Peyer's patch (tissue), 4 donors: ENCODE data around the gene EHD4. TPM values are rescaled to one million over a fixed set of nuclear protein-coding genes. Genes with fewer than 3 reads are reported as not detected.

Source experiments
- DNase-seq, 3 donors: peaks; one replicate each; pipeline ENCODE4 v3.0.0-alpha.2; 2017 to 2019
- H3K27ac ChIP-seq, 4 donors: fragments of 200-600 bp; sonication (generic); one replicate each; pipeline ENCODE4 v1.5.1; 2016 to 2019
- H3K27me3 ChIP-seq, 2 donors: fragments of 200-600 bp; sonication (generic); one replicate each; pipeline ENCODE4 v1.5.1; 2019
- H3K36me3 ChIP-seq, 3 donors: fragments of 200-600 bp; sonication (generic); one replicate each; pipeline ENCODE4 v1.5.1; 2016 to 2019
- H3K4me1 ChIP-seq, 4 donors: fragments of 200-600 bp; sonication (generic); one replicate each; pipeline ENCODE4 v1.5.1; 2016 to 2019
- H3K4me3 ChIP-seq, 4 donors: fragments of 200-600 bp; sonication (generic); 1 replicate in 3 of 4; 2 replicates in 1 of 4; pipeline ENCODE4 v1.5.1; 2016 to 2019; ENCODE audit warnings: mild to moderate bottlenecking in 1 of 4
- H3K9me3 ChIP-seq, 4 donors: fragments of 200-600 bp; sonication (generic); one replicate each; pipeline ENCODE4 v1.5.1; 2016 to 2019; ENCODE audit warnings: mild to moderate bottlenecking in 1 of 4
- POLR2A ChIP-seq, 2 donors: fragments of 450-650 bp; IDR thresholded peaks; one replicate each; pipeline ENCODE4 v1.5.1; 2017; ENCODE audit warnings: antibody characterized with exemption in 2 of 2, mild to moderate bottlenecking in 2 of 2, moderate library complexity in 2 of 2
- total RNA-seq, 4 donors: library from RNA; depleted of rRNA; stranded (reverse); fragments of >200 nt; gene quantifications; one replicate each; pipeline ENCODE4 v1.1.0, GENCODE V29; 2016
- TF ChIP-seq, protein P1 (sequence below), 6 experiments: fragments of 450-650 bp in 4 of 6; fragments of 200-600 bp in 2 of 6; sonication (generic) in 1 of 6; IDR thresholded peaks; one replicate each; pipeline ENCODE4 v1.5.1; 2017 to 2019; ENCODE audit warnings: antibody characterized with exemption in 6 of 6, mild to moderate bottlenecking in 3 of 6, moderate library complexity in 1 of 6

EHD4 gene
- total RNA-seq, 4 donors from 2014 or later: 23.1 to 53.9 (median 34.9) TPM

DNA sequence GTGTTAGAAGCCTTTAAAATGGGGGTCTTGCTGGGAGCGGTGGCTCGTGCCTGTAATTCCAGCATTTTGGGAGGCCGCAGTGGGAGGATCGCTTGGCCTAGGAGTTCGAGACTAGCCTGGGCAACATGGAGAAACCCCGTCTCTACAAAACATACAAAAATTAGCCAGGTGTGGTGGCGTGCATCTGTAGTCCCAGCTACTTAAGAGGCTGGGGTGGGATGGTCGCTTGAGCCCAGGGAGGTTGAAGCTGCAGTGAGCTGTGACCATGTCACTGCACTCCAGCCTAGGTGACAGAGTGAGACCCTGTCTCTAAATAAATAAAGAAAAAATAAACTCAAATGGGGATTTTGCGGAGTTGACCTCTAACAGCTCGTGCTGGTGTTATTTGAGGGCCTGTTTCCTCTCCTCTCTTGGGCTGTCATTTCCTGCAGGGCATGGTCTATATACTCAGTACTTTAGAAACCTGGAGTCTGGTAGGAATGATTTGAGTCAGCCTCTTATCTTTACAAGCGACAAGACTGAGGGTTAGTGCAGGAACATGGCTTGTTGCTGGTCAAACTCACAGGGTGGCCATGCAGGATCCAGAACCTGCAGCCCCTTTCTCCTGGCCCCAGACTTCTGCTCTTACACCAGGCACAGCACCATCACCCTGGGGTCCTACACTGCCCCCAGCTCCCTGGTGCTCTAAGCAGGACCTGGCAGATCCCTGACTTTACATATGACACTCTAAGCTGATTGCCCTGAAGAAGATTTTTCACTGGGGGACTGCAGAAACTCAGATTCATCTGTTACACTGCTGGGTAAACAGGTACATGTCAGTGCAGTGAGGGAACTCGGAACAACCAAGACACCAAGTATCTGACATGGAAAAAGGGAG lies 15.1 kb downstream of the EHD4 start:
- H3K36me3 ChIP-seq: peaks cover 0 to 13% (median 0%) of the 10 kb centered on the region in 3 donors
- peak overlapping the region in 2 of 4 donors; percentile 31 to 55 for H3K27ac ChIP-seq
- DNase-seq: no peak
- H3K4me1 ChIP-seq: no peaks in the 10 kb centered on the region
- no peak overlapping the region for H3K4me3 ChIP-seq
- H3K9me3 ChIP-seq: no peaks in the 10 kb centered on the region
- TF ChIP-seq, protein P1, sequence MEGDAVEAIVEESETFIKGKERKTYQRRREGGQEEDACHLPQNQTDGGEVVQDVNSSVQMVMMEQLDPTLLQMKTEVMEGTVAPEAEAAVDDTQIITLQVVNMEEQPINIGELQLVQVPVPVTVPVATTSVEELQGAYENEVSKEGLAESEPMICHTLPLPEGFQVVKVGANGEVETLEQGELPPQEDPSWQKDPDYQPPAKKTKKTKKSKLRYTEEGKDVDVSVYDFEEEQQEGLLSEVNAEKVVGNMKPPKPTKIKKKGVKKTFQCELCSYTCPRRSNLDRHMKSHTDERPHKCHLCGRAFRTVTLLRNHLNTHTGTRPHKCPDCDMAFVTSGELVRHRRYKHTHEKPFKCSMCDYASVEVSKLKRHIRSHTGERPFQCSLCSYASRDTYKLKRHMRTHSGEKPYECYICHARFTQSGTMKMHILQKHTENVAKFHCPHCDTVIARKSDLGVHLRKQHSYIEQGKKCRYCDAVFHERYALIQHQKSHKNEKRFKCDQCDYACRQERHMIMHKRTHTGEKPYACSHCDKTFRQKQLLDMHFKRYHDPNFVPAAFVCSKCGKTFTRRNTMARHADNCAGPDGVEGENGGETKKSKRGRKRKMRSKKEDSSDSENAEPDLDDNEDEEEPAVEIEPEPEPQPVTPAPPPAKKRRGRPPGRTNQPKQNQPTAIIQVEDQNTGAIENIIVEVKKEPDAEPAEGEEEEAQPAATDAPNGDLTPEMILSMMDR (IDR thresholded peaks at IDR 0.05): no peak
- no peak for TF ChIP-seq POLR2A (IDR thresholded peaks at IDR 0.05)
- H3K27me3 ChIP-seq: no peaks in the 10 kb centered on the region

DNA sequence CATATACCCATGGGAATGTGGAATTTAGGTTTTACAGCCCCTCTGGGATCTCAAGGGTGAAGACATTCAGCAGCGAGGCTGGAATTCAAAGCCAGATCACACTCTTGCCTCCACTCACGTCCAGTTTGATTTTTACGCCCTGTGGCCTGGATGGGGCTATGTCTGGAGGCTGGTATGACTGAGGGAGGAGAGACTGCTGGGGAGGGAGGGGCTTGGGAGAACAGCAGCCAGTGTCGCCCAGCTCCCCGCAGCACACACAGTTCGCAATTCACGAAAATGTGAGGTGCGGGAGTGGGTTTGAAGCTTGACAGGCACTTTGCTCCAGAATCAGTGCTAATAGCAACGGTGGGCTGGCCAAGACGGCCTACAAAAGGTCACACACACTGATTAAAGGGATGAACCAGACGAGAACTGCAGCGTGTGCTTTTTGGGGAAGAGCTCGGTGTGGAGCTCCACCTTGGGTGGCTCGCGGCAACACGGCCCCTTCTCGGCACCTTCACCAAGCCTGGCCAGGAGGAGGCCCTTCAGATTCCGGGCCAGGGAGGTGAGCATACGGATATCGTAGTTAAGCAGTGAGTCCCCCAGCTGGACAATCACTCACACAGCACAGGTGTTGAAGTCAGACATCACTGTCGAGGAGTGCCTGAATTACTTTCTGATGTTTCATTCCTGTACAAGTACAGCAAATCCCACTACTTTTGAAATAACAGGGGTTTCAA lies 16.4 kb downstream of the EHD4 start:
- no peak for DNase-seq
- peaks cover 0 to 6% (median 0%) of the 10 kb centered on the region in 4 donors for H3K4me1 ChIP-seq
- H3K36me3 ChIP-seq: peaks cover 0 to 21% (median 0%) of the 10 kb centered on the region in 3 donors
- no peak overlapping the region for H3K4me3 ChIP-seq
- H3K27ac ChIP-seq: peak overlapping the region in 1 of 4 donors; percentile 1
- no peaks in the 10 kb centered on the region for H3K9me3 ChIP-seq
- TF ChIP-seq, protein P1 (IDR thresholded peaks at IDR 0.05): no peak
- TF ChIP-seq POLR2A (IDR thresholded peaks at IDR 0.05): no peak
- H3K27me3 ChIP-seq: no peaks in the 10 kb centered on the region

DNA sequence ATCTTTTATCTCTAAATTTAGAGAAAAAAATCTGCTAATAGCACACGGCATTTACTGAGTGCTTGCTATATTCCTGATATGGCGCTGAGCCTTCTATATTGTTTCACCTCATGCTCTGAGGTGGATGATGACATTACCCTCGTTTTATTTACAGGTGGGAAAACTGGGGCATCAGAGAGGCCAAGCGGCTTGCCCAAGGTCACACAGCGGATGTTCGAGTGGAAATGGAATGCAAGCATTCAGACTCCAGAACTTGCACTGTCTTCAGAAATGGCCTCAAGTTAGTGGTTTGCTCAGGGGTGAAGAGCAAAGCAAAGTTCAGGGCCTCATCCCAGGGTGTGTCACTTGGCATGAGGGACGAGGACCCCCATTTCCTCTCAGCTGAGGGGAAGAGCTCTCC lies 17.3 kb downstream of the EHD4 start:
- no peak for DNase-seq
- Histone ChIP-seq H3K27ac (no peak overlapping the region), H3K4me1 (peaks cover 0 to 15% (median 0%) of the 10 kb centered on the region in 4 donors), H3K36me3 (peaks cover 0 to 21% (median 0%) of the 10 kb centered on the region in 3 donors), H3K9me3 (no peaks in the 10 kb centered on the region), H3K27me3 (no peaks in the 10 kb centered on the region), H3K4me3 (no peak overlapping the region)
- TF ChIP-seq, protein P1 (IDR thresholded peaks at IDR 0.05): no peak
- no peak for TF ChIP-seq POLR2A (IDR thresholded peaks at IDR 0.05)

DNA sequence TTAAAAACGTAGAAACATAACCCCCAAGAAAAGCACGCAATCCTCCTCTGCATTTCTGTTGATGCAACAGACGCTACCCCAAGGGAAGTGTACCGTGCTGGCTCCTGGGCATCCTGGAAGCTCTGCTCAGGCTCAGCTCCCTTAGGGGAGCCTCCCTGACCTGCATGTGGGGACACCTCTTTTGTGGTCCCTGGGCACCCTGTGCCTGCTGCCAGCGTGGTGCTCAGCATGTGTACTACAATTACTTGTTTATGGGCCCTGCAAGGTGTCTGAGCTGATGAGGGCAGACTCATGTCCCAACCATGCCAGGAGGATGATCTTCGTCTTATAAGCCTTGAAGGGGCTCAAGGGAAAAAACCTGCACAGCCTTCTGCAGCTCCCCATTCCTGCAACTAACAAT lies 18.3 kb downstream of the EHD4 start:
- no peak for TF ChIP-seq POLR2A (IDR thresholded peaks at IDR 0.05)
- TF ChIP-seq, protein P1 (IDR thresholded peaks at IDR 0.05): no peak
- DNase-seq: no peak
- Histone ChIP-seq H3K27ac (no peak overlapping the region), H3K9me3 (no peaks in the 10 kb centered on the region), H3K27me3 (no peaks in the 10 kb centered on the region), H3K4me1 (peaks cover 0 to 18% (median 0%) of the 10 kb centered on the region in 4 donors), H3K4me3 (no peak overlapping the region), H3K36me3 (peaks cover 0 to 21% (median 0%) of the 10 kb centered on the region in 3 donors)

DNA sequence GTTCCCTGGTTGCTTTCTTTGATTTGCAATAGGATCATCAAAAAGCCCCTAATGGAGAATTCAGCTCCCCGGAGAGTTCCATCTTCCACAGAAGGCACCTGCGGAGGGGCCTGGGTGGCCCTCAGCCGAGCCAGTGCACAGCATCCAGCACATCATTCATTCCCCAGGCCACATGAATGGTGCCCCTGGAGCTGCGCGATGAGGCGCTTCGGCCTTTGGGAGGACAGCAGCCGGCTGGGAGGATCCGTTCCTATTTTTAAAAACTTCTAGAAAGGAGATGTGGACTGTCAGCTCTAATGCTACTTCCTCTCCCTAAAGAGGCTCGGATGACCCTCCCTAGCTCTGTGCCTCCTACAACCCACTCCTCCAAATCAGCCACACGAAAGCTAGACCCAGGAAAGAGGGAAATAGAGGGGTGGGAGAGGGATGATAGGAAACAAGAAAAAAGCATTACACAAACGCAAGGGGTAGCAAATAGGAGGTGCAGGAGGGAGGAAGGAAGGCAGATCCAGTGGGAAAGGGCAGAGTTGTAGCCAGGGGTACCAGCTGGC lies 20.3 kb downstream of the EHD4 start:
- Histone ChIP-seq H3K36me3 (peaks cover 0 to 21% (median 0%) of the 10 kb centered on the region in 3 donors), H3K4me3 (no peak overlapping the region), H3K4me1 (peaks cover 0 to 18% (median 0%) of the 10 kb centered on the region in 4 donors), H3K27me3 (no peaks in the 10 kb centered on the region), H3K9me3 (no peaks in the 10 kb centered on the region), H3K27ac (no peak overlapping the region)
- TF ChIP-seq, protein P1 (IDR thresholded peaks at IDR 0.05): no peak
- no peak for TF ChIP-seq POLR2A (IDR thresholded peaks at IDR 0.05)
- DNase-seq: no peak
